Suppressor macrophage (primary cell): ENCODE data around the gene UCN2.

Source experiments
- DNase-seq, 4 experiments: peaks; one replicate each; pipeline ENCODE4 v3.0.0-alpha.2; 2020 to 2022

The UCN2 gene

DNA sequence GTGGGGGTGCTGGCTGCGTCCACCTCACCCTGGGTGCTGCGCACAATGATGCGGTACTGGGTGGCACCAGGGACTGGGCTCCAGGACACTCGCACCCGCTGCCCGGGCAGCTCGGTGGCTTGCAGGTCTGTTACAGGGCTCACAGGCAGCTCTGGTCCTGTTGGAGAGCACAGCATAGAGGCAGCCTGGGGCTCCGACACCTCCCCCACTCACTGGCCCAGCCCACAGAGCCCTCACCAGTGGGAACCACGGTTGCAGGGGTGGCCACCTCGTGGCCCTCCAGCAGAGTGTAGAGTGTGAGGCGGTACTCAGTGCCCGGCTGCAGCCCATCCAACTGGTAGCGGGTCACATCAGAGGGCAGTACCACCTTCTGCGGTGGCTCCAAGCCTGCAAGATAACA, 27.9 kb upstream of the UCN2 start:
- no peak for DNase-seq

GRCh38 chr3:48588230-48588629, 24.6 kb upstream of the UCN2 start:
- no peak for DNase-seq

GRCh38 chr3:48587686-48588085, 24.1 kb upstream of the UCN2 start:
- DNase-seq, result no peak

DNA sequence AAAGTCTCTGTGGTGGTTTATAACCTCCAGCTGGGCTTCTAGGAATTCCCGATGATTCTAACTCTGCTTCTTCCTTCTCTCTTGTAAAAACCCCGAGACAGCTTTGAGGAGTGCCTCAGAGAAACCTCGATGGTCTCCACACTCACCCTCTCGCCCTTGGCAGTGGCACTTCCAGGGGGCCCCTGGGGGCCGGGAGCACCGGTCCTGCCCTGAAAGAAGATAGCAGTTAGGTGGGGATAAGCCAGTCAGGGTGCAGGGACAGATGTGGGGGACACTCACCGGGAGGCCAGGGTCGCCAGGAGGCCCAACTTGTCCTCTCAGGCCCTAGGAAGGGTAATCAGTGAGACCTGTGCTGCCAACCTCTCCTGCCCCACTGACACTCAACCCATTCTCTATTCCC, 21.8 kb upstream of the UCN2 start:
- DNase-seq, result no peak

DNA sequence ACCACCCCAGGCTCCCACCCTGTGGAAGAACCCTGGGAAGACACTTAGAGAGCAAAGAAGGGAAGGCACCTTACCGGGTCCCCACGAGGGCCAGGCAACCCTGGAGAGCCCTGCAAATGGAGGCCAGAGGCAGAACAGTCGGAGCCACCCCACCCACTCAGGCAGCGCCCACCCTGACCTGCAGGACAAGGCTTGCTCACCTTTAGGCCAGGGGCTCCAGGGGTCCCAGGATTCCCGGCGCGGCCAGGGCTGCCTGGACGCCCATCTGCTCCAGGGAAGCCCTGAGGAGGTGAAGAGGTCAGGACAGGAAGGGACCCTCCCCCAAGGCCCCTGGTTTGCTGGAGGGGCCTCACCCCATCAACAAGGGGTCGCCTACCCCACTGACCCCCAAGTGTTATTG, 21.3 kb upstream of the UCN2 start:
- no peak for DNase-seq

DNA sequence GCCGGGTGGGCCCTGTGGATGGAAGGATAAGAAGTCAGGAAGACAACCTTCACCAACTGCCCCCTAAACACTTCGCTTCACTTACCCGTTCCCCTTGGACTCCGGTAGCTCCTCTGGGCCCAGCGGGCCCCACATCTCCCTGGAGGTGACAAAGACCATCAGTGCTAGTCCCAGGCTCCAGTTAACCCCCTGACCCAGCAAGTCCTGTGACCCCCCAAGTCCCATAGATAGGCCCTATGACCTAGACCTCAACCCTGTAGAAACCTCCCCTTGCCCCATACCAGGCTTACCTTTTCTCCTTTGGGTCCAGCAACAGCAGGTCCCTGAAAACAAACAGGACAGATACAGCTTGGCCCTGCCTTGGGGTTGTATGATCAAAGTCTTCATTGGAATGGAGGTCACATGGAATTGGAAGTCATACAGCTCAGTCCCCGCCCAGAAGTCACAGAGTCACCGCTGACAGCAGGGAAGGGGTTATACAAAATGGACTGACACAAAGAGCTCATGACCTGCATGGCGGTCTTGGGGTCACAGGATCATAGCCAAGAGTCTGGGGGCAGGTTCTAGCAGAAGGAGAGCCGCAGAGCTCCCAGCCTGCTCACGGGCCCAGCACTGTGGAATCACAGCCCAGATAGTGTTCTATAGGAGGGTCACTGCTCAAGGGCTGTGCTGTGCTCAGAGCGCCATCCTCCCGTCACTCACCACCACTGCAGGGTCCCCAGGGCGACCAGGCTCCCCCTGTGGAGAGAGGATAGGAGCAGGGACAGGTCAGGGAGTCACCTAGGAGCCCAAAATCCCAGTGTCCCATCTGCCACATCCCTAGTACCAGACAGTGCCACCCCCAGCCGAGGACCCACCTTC, 18.3 kb upstream of the UCN2 start:
- no peak for DNase-seq

GRCh38 chr3:48576647-48577046, 13.1 kb upstream of the UCN2 start:
- no peak for DNase-seq

DNA sequence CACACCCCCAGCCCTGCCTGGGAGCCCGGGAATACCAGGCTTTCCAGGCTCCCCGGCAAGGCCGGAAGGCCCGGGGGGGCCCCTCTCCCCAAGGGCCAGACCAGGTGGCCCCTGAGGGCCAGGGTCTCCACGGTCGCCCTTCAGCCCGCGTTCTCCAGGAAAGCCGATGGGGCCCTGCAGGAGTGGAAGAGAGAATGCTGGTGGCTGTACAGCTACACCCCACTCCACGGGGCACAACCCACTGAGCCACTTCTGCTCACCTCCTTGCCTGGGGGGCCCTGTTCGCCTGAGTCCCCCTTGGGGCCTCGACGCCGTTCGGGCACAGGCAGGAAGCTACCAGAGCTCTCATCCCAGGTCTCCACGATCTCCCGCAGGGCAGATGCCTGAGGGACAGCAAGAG, 11.8 kb upstream of the UCN2 start:
- DNase-seq, result no peak

- DNase-seq, result no peak
Observed at GRCh38 chr3:48573973-48574585, 10.5 kb upstream of the UCN2 start.

- DNase-seq, result no peak
Observed at GRCh38 chr3:48572517-48572916, 8.9 kb upstream of the UCN2 start.

DNA sequence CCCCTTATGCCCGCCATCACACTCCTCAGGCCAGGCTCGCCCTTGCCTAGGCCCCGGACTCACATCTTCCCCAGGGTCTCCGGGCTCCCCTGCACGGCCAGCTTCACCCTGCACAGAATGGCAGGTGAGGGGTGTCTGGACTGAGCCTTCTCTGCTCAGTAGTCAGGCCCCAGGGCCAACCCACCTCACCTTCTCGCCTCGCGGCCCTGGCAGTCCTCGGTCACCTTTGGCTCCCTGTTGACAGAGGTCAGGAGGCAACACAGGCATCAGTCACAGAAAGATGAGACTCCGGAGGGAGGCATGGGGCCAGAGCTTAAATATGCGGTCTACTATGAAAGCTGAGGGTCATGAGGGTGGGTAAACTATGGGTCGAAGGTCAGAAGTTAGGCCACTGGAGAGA, 8.4 kb upstream of the UCN2 start:
- no peak for DNase-seq

- DNase-seq, result no peak
Observed at GRCh38 chr3:48569808-48570450, 6.3 kb upstream of the UCN2 start.

DNA sequence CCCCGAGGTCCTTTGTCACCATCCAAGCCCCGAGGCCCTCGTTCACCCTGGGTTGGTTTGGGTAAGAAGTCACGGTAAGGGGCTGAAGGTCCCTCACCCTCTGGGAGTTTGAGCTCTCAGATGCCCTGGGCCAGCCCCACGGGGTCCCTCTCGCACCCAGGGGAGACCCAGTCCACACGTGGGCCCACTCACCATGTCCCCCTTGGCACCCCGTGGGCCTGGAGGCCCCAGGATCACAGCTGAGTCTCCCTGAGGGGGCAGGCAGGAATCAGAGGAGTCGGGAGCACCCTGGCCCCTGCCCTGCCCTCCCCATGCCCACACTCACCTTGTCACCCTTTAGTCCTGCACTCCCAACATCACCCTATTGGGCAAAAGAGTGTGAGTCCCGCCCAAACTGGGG, 5.8 kb upstream of the UCN2 start:
- DNase-seq, result no peak

- no peak for DNase-seq
Observed at GRCh38 chr3:48568476-48568875, 4.9 kb upstream of the UCN2 start.

- no peak for DNase-seq
Observed at GRCh38 chr3:48567500-48567899, 3.9 kb upstream of the UCN2 start.

GRCh38 chr3:48567090-48567489, 3.5 kb upstream of the UCN2 start:
- no peak for DNase-seq

GRCh38 chr3:48566401-48566760, 2.8 kb upstream of the UCN2 start:
- DNase-seq, result no peak

DNA sequence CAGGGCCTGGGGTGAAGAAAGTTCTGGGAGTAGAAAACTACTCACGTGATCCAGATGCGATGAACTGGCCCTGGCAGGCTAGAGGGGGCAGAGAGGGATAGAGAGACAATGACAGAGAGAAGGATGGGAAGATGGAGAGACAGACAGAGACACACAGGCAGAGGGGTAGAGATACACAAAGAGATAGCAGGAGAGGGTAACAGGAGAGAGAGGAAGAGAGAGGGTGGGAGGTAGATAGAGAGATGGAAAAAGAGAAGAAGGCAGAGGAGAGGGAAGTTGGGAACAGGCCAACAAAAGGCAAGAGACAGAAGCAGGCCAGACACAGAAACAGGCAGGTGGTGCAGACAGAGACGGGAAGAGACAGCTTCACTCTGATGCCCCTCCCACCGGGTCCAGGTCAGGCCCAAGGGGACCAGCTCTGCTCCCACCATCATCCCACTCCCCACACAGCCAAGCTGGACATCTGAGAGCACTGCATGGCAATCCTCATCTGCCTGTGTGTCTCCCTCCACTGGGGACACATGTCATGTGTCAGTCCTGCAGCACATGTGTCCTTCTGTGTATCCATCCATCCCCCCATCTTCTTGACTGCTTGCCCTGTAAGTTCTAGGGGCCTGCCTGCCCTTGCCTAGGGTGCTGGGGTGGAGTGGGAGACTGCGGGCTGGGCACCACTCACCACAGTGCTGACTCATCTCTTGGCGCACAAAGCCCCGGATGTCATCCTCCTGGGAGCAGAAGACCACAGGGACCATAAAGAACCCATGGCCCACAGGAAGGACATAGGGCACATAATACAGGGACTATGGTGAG, 2.2 kb upstream of the UCN2 start:
- DNase-seq, result peak; percentile 40 to 64 (median 60)

DNA sequence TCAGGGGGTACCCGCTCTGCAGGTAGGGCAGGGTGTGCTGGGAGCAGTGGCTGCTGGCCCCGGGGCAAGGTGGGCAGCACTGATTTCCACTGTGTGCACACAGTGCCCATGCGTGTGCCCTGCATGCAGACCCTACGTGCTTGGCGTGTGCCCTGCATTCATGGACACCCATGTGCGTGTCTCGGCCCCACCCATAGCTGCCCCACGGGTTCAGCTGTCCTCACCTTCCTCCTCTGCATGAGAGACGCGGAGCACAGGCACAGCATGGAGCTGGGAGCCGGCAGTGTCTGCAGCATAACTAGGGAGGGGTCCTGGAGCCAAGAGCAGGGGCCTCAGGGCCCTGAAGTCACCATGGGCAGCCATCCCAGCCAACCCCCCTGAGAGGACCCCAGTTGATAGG, 1.6 kb upstream of the UCN2 start:
- DNase-seq, result no peak

DNA sequence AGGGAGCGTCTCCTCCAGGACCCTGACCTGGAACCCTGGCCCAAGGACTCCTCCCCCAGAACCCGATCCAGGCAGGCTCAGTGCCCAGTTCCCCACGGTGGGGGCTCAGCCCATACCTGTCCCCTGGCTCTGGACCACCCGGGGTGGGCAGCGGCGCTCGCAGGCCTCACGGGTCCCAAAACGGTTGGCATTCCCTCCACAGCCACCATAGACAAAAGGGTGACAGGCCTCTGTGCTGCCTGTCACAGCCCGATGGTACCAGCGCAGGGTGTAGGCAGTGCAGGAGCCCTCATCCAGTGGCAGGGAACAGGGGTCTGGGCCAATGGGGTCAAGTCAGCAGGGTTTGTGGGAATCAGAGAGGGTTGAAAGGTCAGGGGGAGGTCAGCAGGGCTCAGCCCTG, 1.1 kb upstream of the UCN2 start:
- DNase-seq, result no peak

DNA sequence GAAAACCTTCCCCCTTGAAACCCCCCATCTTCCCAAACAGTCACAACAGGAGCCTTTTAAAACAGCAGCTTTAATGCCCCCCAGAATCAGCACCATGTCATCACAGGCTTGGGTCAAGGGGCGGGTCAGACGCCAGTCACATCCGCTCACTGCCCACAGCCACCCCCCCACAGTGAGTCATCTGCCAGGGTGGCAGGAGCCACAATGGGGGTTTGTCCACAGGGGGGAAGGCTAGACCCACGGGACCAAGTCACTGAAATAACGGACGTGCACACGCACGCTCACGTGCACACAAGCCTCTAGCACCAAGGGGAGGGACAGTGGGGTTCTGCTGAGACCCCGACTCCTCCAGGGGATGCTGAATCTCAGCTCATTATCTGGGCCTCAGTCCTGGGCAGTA, 441 bp upstream of the UCN2 start:
- peak; percentile 90 to 93 (median 92) for DNase-seq

- no peak for DNase-seq
Observed at GRCh38 chr3:48562367-48563095, 1.1 kb downstream of the UCN2 start.
